HEK293 (cell line): ENCODE measurements around the gene PLEKHA3.

Experiments
- GFI1B ChIP-seq: fragments of 450-650 bp; formaldehyde crosslinking; IDR thresholded peaks from 2 replicates; pipeline ENCODE4 v1.5.1; 2016; ENCODE audit warnings: missing biosample characterization, missing genetic modification characterization
- IKZF3 ChIP-seq: fragments of 450-650 bp; IDR thresholded peaks from 2 replicates; pipeline ENCODE4 v1.5.0; 2018; ENCODE audit warnings: missing biosample characterization, mild to moderate bottlenecking, missing genetic modification characterization, moderate library complexity
- OVOL3 ChIP-seq: fragments of 450-650 bp; formaldehyde crosslinking; IDR thresholded peaks from 2 replicates; pipeline ENCODE4 v1.5.1; 2016; ENCODE audit warnings: missing biosample characterization, missing genetic modification characterization
- ZBTB44 ChIP-seq: fragments of 450-650 bp; IDR thresholded peaks from 2 replicates; pipeline ENCODE4 v1.5.1; 2018; ENCODE audit warnings: missing biosample characterization, mild to moderate bottlenecking, missing genetic modification characterization
- ZNF10 ChIP-seq: fragments of 450-650 bp; formaldehyde crosslinking; IDR thresholded peaks from 2 replicates; pipeline ENCODE4 v1.5.1; 2017; ENCODE audit warnings: missing biosample characterization, missing genetic modification characterization
- ZNF138 ChIP-seq: fragments of 450-650 bp; formaldehyde crosslinking; IDR thresholded peaks from 2 replicates; pipeline ENCODE4 v1.5.1; 2016; ENCODE audit warnings: missing biosample characterization, missing genetic modification characterization, borderline replicate concordance
- ZNF223 ChIP-seq: fragments of 450-650 bp; formaldehyde crosslinking; IDR thresholded peaks from 2 replicates; pipeline ENCODE4 v1.5.1; 2016; ENCODE audit warnings: missing biosample characterization, missing genetic modification characterization
- ZNF274 ChIP-seq, 2 experiments: fragments of 200-500 bp in 1 of 2; fragments of 450-650 bp in 1 of 2; sonication (Bioruptor generic) in 1 of 2; formaldehyde crosslinking in 1 of 2; IDR thresholded peaks; 2 replicates each; pipeline versions ENCODE4 v1.5.1 to v1.6.1; 2014 to 2016; ENCODE audit warnings: borderline replicate concordance in 1 of 2, inconsistent platforms in 1 of 2, low read length in 1 of 2, missing biosample characterization in 1 of 2, missing genetic modification characterization in 1 of 2
- ZNF558 ChIP-seq: fragments of 450-650 bp; formaldehyde crosslinking; IDR thresholded peaks from 2 replicates; pipeline ENCODE4 v1.5.1; 2016; ENCODE audit warnings: missing biosample characterization, missing genetic modification characterization
- ZNF777 ChIP-seq: fragments of 450-650 bp; formaldehyde crosslinking; IDR thresholded peaks from 2 replicates; pipeline ENCODE4 v1.5.1; 2017; ENCODE audit warnings: missing biosample characterization, missing genetic modification characterization, borderline replicate concordance
- TF ChIP-seq, protein P1 (sequence below): fragments of 450-650 bp; formaldehyde crosslinking; IDR thresholded peaks from 2 replicates; pipeline ENCODE4 v1.5.1; 2016; ENCODE audit warnings: missing biosample characterization, missing genetic modification characterization
- TF ChIP-seq, protein P2 (sequence below): fragments of 450-650 bp; formaldehyde crosslinking; optimal IDR thresholded peaks from 2 replicates; pipeline ENCODE3; 2016; ENCODE audit warnings: missing biosample characterization, mild to moderate bottlenecking, missing genetic modification characterization
- TF ChIP-seq, protein P3 (sequence below): fragments of 450-650 bp; formaldehyde crosslinking; IDR thresholded peaks from 2 replicates; pipeline ENCODE4 v1.5.1; 2017; ENCODE audit warnings: missing biosample characterization, missing genetic modification characterization
- TF ChIP-seq, protein P4 (sequence below): fragments of 450-650 bp; formaldehyde crosslinking; IDR thresholded peaks from 2 replicates; pipeline ENCODE4 v1.5.1; 2016; ENCODE audit warnings: missing biosample characterization, missing genetic modification characterization, borderline replicate concordance

GRCh38 chr2:178530625-178531142 is 50.4 kb downstream of the PLEKHA3 start:
- TF ChIP-seq OVOL3 (tag by site-specific recombination) (no peak), ZNF138 (tag by site-specific recombination) (no peak), ZNF777 (tag by site-specific recombination) (no peak), ZBTB44 (tag by site-specific recombination) (no peak), ZNF274 (IDR thresholded peaks at IDR 0.05; ENCODE audit: low read length) (no peak), ZNF274 (tag by site-specific recombination; IDR thresholded peaks at IDR 0.05; ENCODE audit: borderline replicate concordance) (no peak), ZNF223 (tag by site-specific recombination) (no peak), ZNF10 (tag by site-specific recombination) (no peak), GFI1B (tag by site-specific recombination) (no peak), IKZF3 (tag by site-specific recombination) (no peak), ZNF558 (tag by site-specific recombination) (no peak)
- TF ChIP-seq, protein P1, sequence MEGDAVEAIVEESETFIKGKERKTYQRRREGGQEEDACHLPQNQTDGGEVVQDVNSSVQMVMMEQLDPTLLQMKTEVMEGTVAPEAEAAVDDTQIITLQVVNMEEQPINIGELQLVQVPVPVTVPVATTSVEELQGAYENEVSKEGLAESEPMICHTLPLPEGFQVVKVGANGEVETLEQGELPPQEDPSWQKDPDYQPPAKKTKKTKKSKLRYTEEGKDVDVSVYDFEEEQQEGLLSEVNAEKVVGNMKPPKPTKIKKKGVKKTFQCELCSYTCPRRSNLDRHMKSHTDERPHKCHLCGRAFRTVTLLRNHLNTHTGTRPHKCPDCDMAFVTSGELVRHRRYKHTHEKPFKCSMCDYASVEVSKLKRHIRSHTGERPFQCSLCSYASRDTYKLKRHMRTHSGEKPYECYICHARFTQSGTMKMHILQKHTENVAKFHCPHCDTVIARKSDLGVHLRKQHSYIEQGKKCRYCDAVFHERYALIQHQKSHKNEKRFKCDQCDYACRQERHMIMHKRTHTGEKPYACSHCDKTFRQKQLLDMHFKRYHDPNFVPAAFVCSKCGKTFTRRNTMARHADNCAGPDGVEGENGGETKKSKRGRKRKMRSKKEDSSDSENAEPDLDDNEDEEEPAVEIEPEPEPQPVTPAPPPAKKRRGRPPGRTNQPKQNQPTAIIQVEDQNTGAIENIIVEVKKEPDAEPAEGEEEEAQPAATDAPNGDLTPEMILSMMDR (tag by site-specific recombination), result no peak
- TF ChIP-seq, protein P2, sequence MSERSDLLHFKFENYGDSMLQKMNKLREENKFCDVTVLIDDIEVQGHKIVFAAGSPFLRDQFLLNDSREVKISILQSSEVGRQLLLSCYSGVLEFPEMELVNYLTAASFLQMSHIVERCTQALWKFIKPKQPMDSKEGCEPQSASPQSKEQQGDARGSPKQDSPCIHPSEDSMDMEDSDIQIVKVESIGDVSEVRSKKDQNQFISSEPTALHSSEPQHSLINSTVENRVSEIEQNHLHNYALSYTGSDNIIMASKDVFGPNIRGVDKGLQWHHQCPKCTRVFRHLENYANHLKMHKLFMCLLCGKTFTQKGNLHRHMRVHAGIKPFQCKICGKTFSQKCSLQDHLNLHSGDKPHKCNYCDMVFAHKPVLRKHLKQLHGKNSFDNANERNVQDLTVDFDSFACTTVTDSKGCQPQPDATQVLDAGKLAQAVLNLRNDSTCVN (tag by site-specific recombination), result no peak
- TF ChIP-seq, protein P3, sequence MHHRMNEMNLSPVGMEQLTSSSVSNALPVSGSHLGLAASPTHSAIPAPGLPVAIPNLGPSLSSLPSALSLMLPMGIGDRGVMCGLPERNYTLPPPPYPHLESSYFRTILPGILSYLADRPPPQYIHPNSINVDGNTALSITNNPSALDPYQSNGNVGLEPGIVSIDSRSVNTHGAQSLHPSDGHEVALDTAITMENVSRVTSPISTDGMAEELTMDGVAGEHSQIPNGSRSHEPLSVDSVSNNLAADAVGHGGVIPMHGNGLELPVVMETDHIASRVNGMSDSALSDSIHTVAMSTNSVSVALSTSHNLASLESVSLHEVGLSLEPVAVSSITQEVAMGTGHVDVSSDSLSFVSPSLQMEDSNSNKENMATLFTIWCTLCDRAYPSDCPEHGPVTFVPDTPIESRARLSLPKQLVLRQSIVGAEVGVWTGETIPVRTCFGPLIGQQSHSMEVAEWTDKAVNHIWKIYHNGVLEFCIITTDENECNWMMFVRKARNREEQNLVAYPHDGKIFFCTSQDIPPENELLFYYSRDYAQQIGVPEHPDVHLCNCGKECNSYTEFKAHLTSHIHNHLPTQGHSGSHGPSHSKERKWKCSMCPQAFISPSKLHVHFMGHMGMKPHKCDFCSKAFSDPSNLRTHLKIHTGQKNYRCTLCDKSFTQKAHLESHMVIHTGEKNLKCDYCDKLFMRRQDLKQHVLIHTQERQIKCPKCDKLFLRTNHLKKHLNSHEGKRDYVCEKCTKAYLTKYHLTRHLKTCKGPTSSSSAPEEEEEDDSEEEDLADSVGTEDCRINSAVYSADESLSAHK, result no peak
- TF ChIP-seq, protein P4, sequence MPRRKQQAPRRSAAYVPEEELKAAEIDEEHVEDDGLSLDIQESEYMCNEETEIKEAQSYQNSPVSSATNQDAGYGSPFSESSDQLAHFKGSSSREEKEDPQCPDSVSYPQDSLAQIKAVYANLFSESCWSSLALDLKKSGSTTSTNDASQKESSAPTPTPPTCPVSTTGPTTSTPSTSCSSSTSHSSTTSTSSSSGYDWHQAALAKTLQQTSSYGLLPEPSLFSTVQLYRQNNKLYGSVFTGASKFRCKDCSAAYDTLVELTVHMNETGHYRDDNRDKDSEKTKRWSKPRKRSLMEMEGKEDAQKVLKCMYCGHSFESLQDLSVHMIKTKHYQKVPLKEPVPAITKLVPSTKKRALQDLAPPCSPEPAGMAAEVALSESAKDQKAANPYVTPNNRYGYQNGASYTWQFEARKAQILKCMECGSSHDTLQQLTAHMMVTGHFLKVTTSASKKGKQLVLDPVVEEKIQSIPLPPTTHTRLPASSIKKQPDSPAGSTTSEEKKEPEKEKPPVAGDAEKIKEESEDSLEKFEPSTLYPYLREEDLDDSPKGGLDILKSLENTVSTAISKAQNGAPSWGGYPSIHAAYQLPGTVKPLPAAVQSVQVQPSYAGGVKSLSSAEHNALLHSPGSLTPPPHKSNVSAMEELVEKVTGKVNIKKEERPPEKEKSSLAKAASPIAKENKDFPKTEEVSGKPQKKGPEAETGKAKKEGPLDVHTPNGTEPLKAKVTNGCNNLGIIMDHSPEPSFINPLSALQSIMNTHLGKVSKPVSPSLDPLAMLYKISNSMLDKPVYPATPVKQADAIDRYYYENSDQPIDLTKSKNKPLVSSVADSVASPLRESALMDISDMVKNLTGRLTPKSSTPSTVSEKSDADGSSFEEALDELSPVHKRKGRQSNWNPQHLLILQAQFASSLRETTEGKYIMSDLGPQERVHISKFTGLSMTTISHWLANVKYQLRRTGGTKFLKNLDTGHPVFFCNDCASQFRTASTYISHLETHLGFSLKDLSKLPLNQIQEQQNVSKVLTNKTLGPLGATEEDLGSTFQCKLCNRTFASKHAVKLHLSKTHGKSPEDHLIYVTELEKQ (tag by site-specific recombination), result no peak
